HUES48 (cell line): ENCODE results near the gene MAP1LC3B.
A peak's percentile ranks its signal among the peaks of the same experiment; 100 is the strongest.

Source experiments
- H3K27ac ChIP-seq: one replicate; pipeline ENCODE4 v1.7.0; 2013; ENCODE audit warnings: low read depth, low read length, inconsistent platforms
- H3K27me3 ChIP-seq: 2 replicates; pipeline ENCODE4 v1.6.1; 2013; ENCODE audit warnings: mild to moderate bottlenecking, low read length; ENCODE audit not compliant: control insufficient read depth, insufficient read depth
- H3K36me3 ChIP-seq: 2 replicates; pipeline ENCODE4 v1.6.1; 2013; ENCODE audit warnings: low read length; ENCODE audit not compliant: control insufficient read depth, insufficient read depth
- H3K4me1 ChIP-seq: 2 replicates; pipeline ENCODE4 v1.6.1; 2013; ENCODE audit warnings: mild to moderate bottlenecking, low read length; ENCODE audit not compliant: control insufficient read depth, insufficient read depth
- H3K4me3 ChIP-seq: 2 replicates; pipeline ENCODE4 v1.5.1; 2013; ENCODE audit warnings: mild to moderate bottlenecking, low read depth, low read length
- H3K9ac ChIP-seq: 2 replicates; pipeline ENCODE4 v1.6.1; 2013; ENCODE audit warnings: mild to moderate bottlenecking, low read depth, low read length, moderate library complexity
- H3K9me3 ChIP-seq: 2 replicates; pipeline ENCODE4 v1.6.1; 2013; ENCODE audit warnings: low read length; ENCODE audit not compliant: control insufficient read depth, insufficient read depth

Gene MAP1LC3B

GRCh38 chr16:87391950-87392820 is at the start of gene MAP1LC3B:
Gene MAP1LC3B (plus strand): TSS chr16:87392336. CDS start chr16:87392428, 92 bp downstream.
- H3K27ac ChIP-seq: peak within 1 kb of the TSS; percentile 70
- peak within 1 kb of the TSS; percentile 76 for H3K4me3 ChIP-seq
- no peaks in the 10 kb centered on the region for H3K27me3 ChIP-seq
- peaks cover 2% of the 10 kb centered on the region; the same call in 1 of the 2 replicates for H3K36me3 ChIP-seq
- peaks cover 25% of the 10 kb centered on the region for H3K4me1 ChIP-seq
- no peaks in the 10 kb centered on the region for H3K9me3 ChIP-seq
- peak within 1 kb of the TSS; percentile 50 for H3K9ac ChIP-seq

- Histone ChIP-seq H3K4me1 (no peaks in the 10 kb centered on the region), H3K9me3 (no peaks in the 10 kb centered on the region), H3K9ac (no peak overlapping the region), H3K4me3 (no peak overlapping the region), H3K27me3 (no peaks in the 10 kb centered on the region), H3K36me3 (peaks cover 29% of the 10 kb centered on the region), H3K27ac (no peak overlapping the region)
These were observed 49.6 kb upstream of the MAP1LC3B start for GRCh38 chr16:87342504-87342903.

GRCh38 chr16:87342978-87343752 is 49.0 kb upstream of the MAP1LC3B start:
- Histone ChIP-seq H3K36me3 (peaks cover 29% of the 10 kb centered on the region), H3K4me1 (no peaks in the 10 kb centered on the region), H3K9ac (no peak overlapping the region), H3K27me3 (no peaks in the 10 kb centered on the region), H3K9me3 (no peaks in the 10 kb centered on the region), H3K27ac (no peak overlapping the region), H3K4me3 (no peak overlapping the region)

GRCh38 chr16:87343753-87344050 is 48.4 kb upstream of the MAP1LC3B start:
- no peaks in the 10 kb centered on the region for H3K27me3 ChIP-seq
- no peak overlapping the region for H3K27ac ChIP-seq
- no peak overlapping the region for H3K9ac ChIP-seq
- no peaks in the 10 kb centered on the region for H3K4me1 ChIP-seq
- H3K9me3 ChIP-seq: no peaks in the 10 kb centered on the region
- H3K4me3 ChIP-seq: no peak overlapping the region
- H3K36me3 ChIP-seq: peaks cover 29% of the 10 kb centered on the region

DNA sequence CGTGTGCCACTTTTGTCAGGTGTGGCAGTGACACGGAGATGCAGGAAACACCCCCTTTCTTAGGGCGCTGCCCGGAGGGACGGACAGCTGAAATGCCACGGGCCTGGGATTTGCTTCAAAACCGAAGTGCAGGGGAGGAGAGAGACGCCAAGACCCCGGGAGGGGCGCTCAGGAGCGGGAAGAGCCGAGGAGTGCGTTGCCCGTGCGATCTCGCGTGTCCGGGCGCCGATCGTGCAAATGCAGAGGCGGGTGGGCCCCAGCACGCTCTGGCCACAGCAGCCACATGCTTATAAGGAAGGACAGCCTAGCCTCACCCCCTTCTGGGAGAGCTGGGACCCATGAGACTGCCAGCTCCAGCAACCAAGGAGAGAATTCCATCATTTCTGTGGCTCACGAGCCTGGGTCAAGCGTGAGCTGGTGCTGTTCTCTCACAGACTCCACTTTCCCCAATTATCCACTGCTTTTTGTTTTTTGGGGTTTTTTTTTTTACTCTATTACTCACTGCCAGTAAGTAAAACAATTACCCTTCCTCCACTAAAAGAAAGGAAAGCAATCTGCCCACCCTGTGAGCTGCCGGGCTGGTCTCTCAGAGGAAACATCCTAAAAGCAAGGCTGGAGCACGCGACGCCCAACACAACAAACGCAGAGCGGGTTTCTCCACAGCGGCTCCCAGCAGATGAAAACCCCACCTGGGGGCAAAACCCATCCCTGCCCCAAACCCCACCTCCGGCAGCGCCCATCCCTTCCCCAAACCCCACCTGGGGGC is 47.8 kb upstream of the MAP1LC3B start:
- H3K9ac ChIP-seq: no peak overlapping the region; the same call in 1 of the 2 replicates
- no peak overlapping the region for H3K4me3 ChIP-seq
- H3K36me3 ChIP-seq: peaks cover 22% of the 10 kb centered on the region
- no peaks in the 10 kb centered on the region for H3K27me3 ChIP-seq
- no peak overlapping the region for H3K27ac ChIP-seq
- H3K9me3 ChIP-seq: no peaks in the 10 kb centered on the region
- no peaks in the 10 kb centered on the region for H3K4me1 ChIP-seq

GRCh38 chr16:87344931-87345631 is 47.1 kb upstream of the MAP1LC3B start:
- H3K27me3 ChIP-seq: no peaks in the 10 kb centered on the region
- H3K9me3 ChIP-seq: no peaks in the 10 kb centered on the region
- no peak overlapping the region for H3K4me3 ChIP-seq
- H3K4me1 ChIP-seq: no peaks in the 10 kb centered on the region
- H3K27ac ChIP-seq: no peak overlapping the region
- peaks cover 21% of the 10 kb centered on the region for H3K36me3 ChIP-seq
- H3K9ac ChIP-seq: no peak overlapping the region

DNA sequence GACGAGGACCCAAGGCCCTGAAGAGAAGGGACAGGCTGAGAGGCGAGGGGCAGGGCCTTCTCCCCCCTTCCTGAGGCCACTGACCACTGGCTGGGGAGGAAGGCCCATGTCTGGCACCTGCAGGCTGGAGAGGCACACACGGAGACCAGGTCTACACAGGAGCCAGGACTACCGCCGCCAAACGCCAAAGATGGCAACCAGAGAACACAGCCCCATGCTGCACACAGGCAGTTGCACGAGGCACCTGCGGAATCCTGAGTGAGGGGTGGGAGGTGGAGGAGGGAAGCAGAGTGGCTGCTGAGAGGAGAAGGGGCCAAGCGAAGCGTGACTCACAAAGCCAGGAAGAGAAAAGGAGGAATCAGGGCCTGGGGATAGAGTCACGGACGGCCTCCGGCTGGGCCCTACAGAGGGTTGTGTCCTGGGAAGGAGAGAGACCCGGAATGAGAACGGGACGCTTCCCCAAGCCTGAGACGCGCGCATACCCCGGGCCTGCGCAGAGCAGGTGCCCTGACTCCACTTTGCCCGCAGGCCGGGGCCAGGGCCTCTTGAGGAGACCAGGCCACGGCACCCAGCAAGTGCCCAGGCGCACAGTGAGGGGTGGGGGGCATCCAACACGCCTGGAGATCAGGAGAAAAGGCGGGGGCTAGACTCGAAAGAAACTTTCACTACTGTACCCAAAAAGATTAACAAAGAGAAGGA is 46.3 kb upstream of the MAP1LC3B start:
- no peak overlapping the region for H3K27ac ChIP-seq
- peaks cover 21% of the 10 kb centered on the region for H3K36me3 ChIP-seq
- no peaks in the 10 kb centered on the region for H3K4me1 ChIP-seq
- no peaks in the 10 kb centered on the region for H3K27me3 ChIP-seq
- no peaks in the 10 kb centered on the region for H3K9me3 ChIP-seq
- no peak overlapping the region for H3K9ac ChIP-seq
- no peak overlapping the region for H3K4me3 ChIP-seq

GRCh38 chr16:87346517-87347060 is 45.5 kb upstream of the MAP1LC3B start:
- H3K9me3 ChIP-seq: no peaks in the 10 kb centered on the region

DNA sequence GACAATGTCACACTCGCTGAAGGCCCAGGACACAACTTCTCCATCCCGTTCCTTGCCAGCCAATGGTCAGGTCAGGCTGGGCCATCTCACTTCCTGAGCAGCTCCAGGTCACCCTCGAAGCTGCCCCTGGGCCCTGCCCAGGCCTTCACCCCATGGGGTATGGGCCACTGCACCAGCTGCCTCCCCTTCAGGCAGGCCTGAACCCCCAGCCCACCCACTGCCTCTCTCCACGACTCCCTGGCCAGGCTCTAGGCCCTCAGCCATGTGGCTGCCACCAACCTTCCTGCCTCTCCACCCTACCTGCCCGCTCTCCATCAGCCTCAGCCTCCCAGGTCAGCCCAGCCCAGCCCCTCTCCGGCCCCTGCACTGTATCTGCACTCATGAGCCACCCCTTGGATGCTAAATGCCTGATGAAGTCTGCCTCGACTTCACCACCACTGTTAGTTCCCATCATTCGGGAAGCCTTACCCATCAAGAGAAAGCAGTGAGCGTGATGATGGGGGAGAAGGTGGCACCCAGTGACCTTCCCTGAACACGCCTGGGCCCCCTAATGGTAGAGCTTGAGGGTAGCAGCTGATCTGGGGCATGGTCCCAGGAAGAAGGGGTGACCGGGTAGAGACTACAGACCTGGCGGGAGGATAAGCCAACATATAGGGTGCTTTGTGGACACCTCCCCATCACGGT is 44.1 kb upstream of the MAP1LC3B start:
- no peak overlapping the region for H3K27ac ChIP-seq
- no peaks in the 10 kb centered on the region for H3K4me1 ChIP-seq
- H3K27me3 ChIP-seq: no peaks in the 10 kb centered on the region
- no peaks in the 10 kb centered on the region for H3K9me3 ChIP-seq
- no peak overlapping the region for H3K4me3 ChIP-seq
- H3K9ac ChIP-seq: no peak overlapping the region
- H3K36me3 ChIP-seq: peaks cover 5% of the 10 kb centered on the region; the same call in 1 of the 2 replicates

More at GRCh38 chr16:87346517-87347060, 45.5 kb upstream of the MAP1LC3B start:
- Histone ChIP-seq H3K4me3 (no peak overlapping the region), H3K4me1 (no peaks in the 10 kb centered on the region), H3K9ac (no peak overlapping the region), H3K27ac (no peak overlapping the region), H3K27me3 (no peaks in the 10 kb centered on the region), H3K36me3 (peaks cover 20% of the 10 kb centered on the region)
